Uterus (tissue), 4 donors: Measurements from ENCODE around the gene PCDHA10. TPM values are rescaled to one million over a fixed set of nuclear protein-coding genes. Genes with fewer than 3 reads are reported as not detected.

ENCODE experiments used
- DNase-seq, 2 donors: peaks; one replicate each; pipeline ENCODE4 v3.0.0-alpha.2; 2019 to 2020
- H3K27ac ChIP-seq, 2 donors: fragments of 200-600 bp; sonication (generic); 1 replicate in 1 of 2; 2 replicates in 1 of 2; pipeline ENCODE4 v1.5.1; 2016 to 2018
- H3K27me3 ChIP-seq, 2 donors: fragments of 200-600 bp; sonication (generic); one replicate each; pipeline ENCODE4 v1.5.1; 2018 to 2019; ENCODE audit warnings: control low read depth in 1 of 2
- H3K36me3 ChIP-seq, 2 donors: fragments of 200-600 bp; sonication (generic); one replicate each; pipeline ENCODE4 v1.5.1; 2019; ENCODE audit warnings: control low read depth in 1 of 2
- H3K4me1 ChIP-seq, 2 donors: fragments of 200-600 bp; sonication (generic); one replicate each; pipeline ENCODE4 v1.5.1; 2018 to 2019; ENCODE audit warnings: control low read depth in 1 of 2
- H3K4me3 ChIP-seq, 2 donors: fragments of 200-600 bp; sonication (generic); 1 replicate in 1 of 2; 2 replicates in 1 of 2; pipeline ENCODE4 v1.5.1; 2018 to 2019; ENCODE audit warnings: mild to moderate bottlenecking in 1 of 2
- H3K9me3 ChIP-seq, 2 donors: fragments of 200-600 bp; sonication (generic); one replicate each; pipeline ENCODE4 v1.5.1; 2019; ENCODE audit warnings: control low read depth in 1 of 2
- POLR2A ChIP-seq, 2 donors: fragments of 450-650 bp; IDR thresholded peaks; one replicate each; pipeline ENCODE4 v1.6.1; 2016; ENCODE audit warnings: antibody characterized with exemption in 2 of 2, mild to moderate bottlenecking in 1 of 2, moderate library complexity in 1 of 2
- intact Hi-C: fragments of 100-400 bp; cut with DNase I; formaldehyde crosslinking; loops from one replicate; pipeline ENCODE4 v1.15.1; 2023; ENCODE audit warnings: low total_unique reads
- total RNA-seq, 4 donors: library from RNA; depleted of rRNA in 3 of 4; stranded (reverse); fragments of >200 nt in 3 of 4; gene quantifications; one replicate each; pipeline versions ENCODE4 v1.1.0 to v1.2.4, GENCODE V29; 2014 to 2023
- TF ChIP-seq, protein P1 (sequence below), 4 experiments: fragments of 200-600 bp in 2 of 4; fragments of 450-650 bp in 2 of 4; sonication (generic) in 2 of 4; IDR thresholded peaks; one replicate each; pipeline ENCODE4 v1.5.1; 2016 to 2019; ENCODE audit warnings: antibody characterized with exemption in 4 of 4, mild to moderate bottlenecking in 2 of 4, moderate library complexity in 1 of 4
- donor health status: DM: yes; HTN: yes; CAD: no.

PCDHA10 gene
- total RNA-seq, 4 donors from 2014 or later = under 0.01 to 3.1 (median 1.6) TPM

DNA sequence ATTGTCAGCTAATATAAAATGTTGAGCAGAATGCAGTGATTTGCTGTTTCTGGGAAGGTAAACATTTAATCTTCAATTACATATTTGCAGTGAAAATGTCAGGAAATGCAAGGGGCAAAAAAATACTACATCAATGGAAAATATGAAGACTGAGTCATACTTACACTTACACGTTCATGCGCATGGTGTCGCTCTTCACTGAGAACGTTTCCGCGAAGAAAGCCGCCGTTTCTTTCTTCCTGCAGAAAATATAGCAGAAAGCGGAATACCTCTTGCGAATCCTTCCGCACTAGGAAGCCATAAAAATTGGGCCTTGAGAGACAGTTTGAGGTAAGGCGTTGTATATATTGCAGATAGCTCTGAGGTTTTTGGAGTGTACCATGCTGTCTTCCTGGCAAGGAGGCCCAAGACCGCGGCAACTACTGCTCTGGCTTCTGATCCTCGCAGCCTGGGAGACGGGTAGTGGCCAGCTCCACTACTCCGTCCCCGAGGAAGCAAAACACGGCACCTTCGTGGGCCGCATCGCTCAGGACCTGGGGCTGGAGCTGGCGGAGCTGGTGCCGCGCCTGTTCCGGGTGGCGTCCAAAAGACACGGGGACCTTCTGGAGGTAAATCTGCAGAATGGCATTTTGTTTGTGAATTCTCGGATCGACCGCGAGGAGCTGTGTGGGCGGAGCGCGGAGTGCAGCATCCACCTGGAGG, 26.3 kb downstream of the PCDHA10 start, which contains the start of gene PCDHA13:
Gene PCDHA13 (plus strand): TSS at position 236 of the 702 bp plus-strand sequence. CDS start 145 bp downstream, at position 381.
- no peak within 1 kb of the TSS for H3K27ac ChIP-seq
- H3K27me3 ChIP-seq = no peaks in the 10 kb centered on the region
- DNase-seq = peak in 1 of 2 donors; percentile 12
- H3K36me3 ChIP-seq = no peaks in the 10 kb centered on the region
- H3K4me3 ChIP-seq = no peak within 1 kb of the TSS
- TF ChIP-seq POLR2A (IDR thresholded peaks at IDR 0.05) = no peak
- TF ChIP-seq, protein P1, sequence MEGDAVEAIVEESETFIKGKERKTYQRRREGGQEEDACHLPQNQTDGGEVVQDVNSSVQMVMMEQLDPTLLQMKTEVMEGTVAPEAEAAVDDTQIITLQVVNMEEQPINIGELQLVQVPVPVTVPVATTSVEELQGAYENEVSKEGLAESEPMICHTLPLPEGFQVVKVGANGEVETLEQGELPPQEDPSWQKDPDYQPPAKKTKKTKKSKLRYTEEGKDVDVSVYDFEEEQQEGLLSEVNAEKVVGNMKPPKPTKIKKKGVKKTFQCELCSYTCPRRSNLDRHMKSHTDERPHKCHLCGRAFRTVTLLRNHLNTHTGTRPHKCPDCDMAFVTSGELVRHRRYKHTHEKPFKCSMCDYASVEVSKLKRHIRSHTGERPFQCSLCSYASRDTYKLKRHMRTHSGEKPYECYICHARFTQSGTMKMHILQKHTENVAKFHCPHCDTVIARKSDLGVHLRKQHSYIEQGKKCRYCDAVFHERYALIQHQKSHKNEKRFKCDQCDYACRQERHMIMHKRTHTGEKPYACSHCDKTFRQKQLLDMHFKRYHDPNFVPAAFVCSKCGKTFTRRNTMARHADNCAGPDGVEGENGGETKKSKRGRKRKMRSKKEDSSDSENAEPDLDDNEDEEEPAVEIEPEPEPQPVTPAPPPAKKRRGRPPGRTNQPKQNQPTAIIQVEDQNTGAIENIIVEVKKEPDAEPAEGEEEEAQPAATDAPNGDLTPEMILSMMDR (IDR thresholded peaks at IDR 0.05) = peak; percentile 10 to 50 (median 18)
- H3K4me1 ChIP-seq = no peaks in the 10 kb centered on the region
- intact Hi-C loops = no loop called here
- H3K9me3 ChIP-seq = peaks cover 0 to 15% of the 10 kb centered on the region in 2 donors

- TF ChIP-seq POLR2A (IDR thresholded peaks at IDR 0.05) = no peak
- TF ChIP-seq, protein P1 (IDR thresholded peaks at IDR 0.05) = peak in 2 of 4 experiments; percentile 2 to 16
- Histone ChIP-seq H3K27me3 (no peaks in the 10 kb centered on the region), H3K27ac (no peak overlapping the region), H3K36me3 (no peaks in the 10 kb centered on the region), H3K9me3 (peaks cover 0 to 15% of the 10 kb centered on the region in 2 donors), H3K4me3 (no peak overlapping the region), H3K4me1 (no peaks in the 10 kb centered on the region)
- DNase-seq = no peak
- intact Hi-C loops = no loop called here
Measured at GRCh38 chr5:140882591-140882899, 26.8 kb downstream of the PCDHA10 start.

- no peak for DNase-seq
- Histone ChIP-seq H3K4me3 (no peak overlapping the region), H3K27ac (no peak overlapping the region), H3K9me3 (peaks cover 0 to 15% of the 10 kb centered on the region in 2 donors), H3K27me3 (no peaks in the 10 kb centered on the region), H3K36me3 (no peaks in the 10 kb centered on the region), H3K4me1 (no peaks in the 10 kb centered on the region)
- intact Hi-C loops = no loop called here
- TF ChIP-seq, protein P1 (IDR thresholded peaks at IDR 0.05) = no peak
- TF ChIP-seq POLR2A (IDR thresholded peaks at IDR 0.05) = no peak
Measured at GRCh38 chr5:140883373-140883772, 27.7 kb downstream of the PCDHA10 start.

DNA sequence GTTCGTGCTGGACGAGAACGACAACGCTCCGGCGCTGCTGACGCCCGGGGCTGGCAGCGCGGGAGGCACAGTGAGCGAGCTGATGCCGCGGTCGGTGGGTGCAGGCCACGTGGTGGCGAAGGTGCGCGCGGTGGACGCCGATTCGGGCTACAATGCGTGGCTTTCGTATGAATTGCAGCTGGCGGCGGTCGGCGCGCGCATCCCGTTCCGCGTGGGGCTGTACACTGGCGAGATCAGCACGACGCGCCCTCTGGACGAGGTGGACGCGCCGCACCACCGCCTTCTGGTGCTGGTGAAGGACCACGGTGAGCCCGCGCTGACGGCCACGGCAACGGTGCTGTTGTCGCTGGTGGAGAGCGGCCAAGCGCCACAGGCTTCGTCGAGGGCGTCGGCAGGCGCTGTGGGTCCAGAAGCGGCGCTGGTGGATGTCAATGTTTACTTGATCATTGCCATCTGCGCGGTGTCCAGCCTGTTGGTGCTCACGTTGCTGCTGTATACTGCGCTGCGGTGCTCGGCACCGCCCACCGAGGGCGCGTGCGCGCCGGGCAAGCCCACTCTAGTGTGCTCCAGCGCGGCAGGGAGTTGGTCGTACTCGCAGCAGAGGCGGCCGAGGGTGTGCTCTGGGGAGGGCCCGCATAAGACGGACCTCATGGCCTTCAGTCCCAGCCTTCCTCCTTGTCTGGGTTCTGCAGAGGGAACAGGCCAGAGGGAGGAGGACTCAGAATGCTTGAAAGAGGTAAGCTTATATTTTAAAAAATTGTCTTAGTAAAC, 28.4 kb downstream of the PCDHA10 start:
- intact Hi-C loops = no loop called here
- DNase-seq = no peak
- Histone ChIP-seq H3K27ac (no peak overlapping the region), H3K4me1 (no peaks in the 10 kb centered on the region), H3K36me3 (no peaks in the 10 kb centered on the region), H3K9me3 (peaks cover 0 to 15% of the 10 kb centered on the region in 2 donors), H3K4me3 (no peak overlapping the region), H3K27me3 (no peaks in the 10 kb centered on the region)
- TF ChIP-seq POLR2A (IDR thresholded peaks at IDR 0.05) = no peak
- TF ChIP-seq, protein P1 (IDR thresholded peaks at IDR 0.05) = no peak

DNA sequence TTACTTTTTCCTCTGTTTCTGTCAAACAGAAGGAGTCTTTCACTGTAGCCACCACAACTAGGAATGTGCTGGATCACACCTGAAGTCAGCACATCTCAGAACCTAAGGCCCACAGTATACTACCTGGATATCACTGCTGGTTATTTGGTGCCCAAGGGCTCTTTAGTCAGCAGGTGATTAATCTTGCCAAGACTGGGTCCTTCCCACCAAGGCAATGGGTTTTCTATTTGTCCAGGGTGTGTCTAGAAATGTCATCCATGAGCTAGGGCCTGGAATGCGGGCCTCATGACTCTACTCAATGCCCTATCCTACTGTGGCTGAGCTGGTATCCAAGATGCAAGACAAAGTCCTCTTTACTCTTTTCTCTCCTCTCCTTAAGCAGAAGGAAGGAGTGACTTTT, 60.6 kb downstream of the PCDHA10 start:
- intact Hi-C loops = no loop called here
- no peak overlapping the region for H3K4me3 ChIP-seq
- no peaks in the 10 kb centered on the region for H3K9me3 ChIP-seq
- H3K4me1 ChIP-seq = no peaks in the 10 kb centered on the region
- H3K27ac ChIP-seq = no peak overlapping the region
- no peak for DNase-seq
- TF ChIP-seq, protein P1 (IDR thresholded peaks at IDR 0.05) = no peak
- TF ChIP-seq POLR2A (IDR thresholded peaks at IDR 0.05) = no peak
- H3K27me3 ChIP-seq = no peaks in the 10 kb centered on the region
- H3K36me3 ChIP-seq = no peaks in the 10 kb centered on the region
